Measurements from ENCODE around the gene TMEM18. TPM values are rescaled to one million over a fixed set of nuclear protein-coding genes. Genes with fewer than 3 reads are reported as not detected.

Gene TMEM18
- total and polyA plus RNA-seq, 2 of the 13 experiments (the other 11 are each of a cell fraction or from before 2014, with no cell fraction given): 45.9 to 49.4 TPM

- no peak for DNase-seq (ENCODE audit: low spot score)
- POLR2A ChIA-PET: no interaction called here
- Histone ChIP-seq H3K27me3 (ENCODE audit: control insufficient read depth in 1 of 2, insufficient read depth in 2 of 2, low read length in 2 of 2) (peaks cover 11 to 81% of the 10 kb centered on the region in 2 experiments; a peak in 3 of 5 replicates), H3K9ac (ENCODE audit: insufficient read depth, low read depth, low read length) (no peak overlapping the region), H3K4me1 (ENCODE audit: insufficient read depth, low read length) (no peaks in the 10 kb centered on the region), H3K4me3 (replicated peaks in 1 of 3; ENCODE audit: insufficient read depth in 1 of 3, low read depth in 2 of 3, low read length in 3 of 3) (no peak overlapping the region), H2AFZ (ENCODE audit: low read length) (no peak overlapping the region), H4K20me1 (ENCODE audit: insufficient read depth, low read length) (no peaks in the 10 kb centered on the region), H3K79me2 (ENCODE audit: insufficient read depth, low read length) (no peaks in the 10 kb centered on the region), H3K36me3 (replicated peaks in 1 of 2; ENCODE audit: control insufficient read depth in 1 of 2, insufficient read depth in 2 of 2, low read length in 2 of 2) (no peaks in the 10 kb centered on the region), H3K9me3 (ENCODE audit: low read length) (no peaks in the 10 kb centered on the region), H3K27ac (ENCODE audit: extremely low read length, insufficient read depth, low read length) (no peak overlapping the region), H3K4me2 (ENCODE audit: low read depth, low read length) (no peak overlapping the region)
- BruUV-seq (replicated peaks): no TSS peak
- ATAC-seq: no peak; the same call in 2 of the 3 replicates
- WGBS (ENCODE audit: low lambda C conversion rate): 16% methylated on average over 9 of the region's 16 CpGs
- intact Hi-C loops (cut with micrococcal nuclease; ENCODE audit: unreplicated experiment): no loop called here
- CTCF ChIA-PET (ENCODE audit: low intra/inter-chr PET ratio, low total read pairs): no interaction called here
- in situ Hi-C loops (cut with HindIII; ENCODE audit: extremely low pct_ligation_motif_present, low pct_unique_long_range_greater_than_20kb): no loop called here
- FAIRE-seq: no peak
- TF ChIP-seq GABPB1 (CRISPR knock-in tag; IDR thresholded peaks at IDR 0.05) (no peak), TSC22D2 (CRISPR knock-in tag; IDR thresholded peaks at IDR 0.05; ENCODE audit: borderline replicate concordance) (no peak), NR2F2 (IDR thresholded peaks at IDR 0.05; ENCODE audit: borderline replicate concordance, low read depth) (no peak), ZIK1 (CRISPR knock-in tag; IDR thresholded peaks at IDR 0.05; ENCODE audit: borderline replicate concordance, low read depth) (no peak), REL (CRISPR knock-in tag; conservative IDR thresholded peaks at IDR 0.05) (no peak), ZNF639 (CRISPR knock-in tag; conservative IDR thresholded peaks at IDR 0.05) (no peak), ZNF788 (CRISPR knock-in tag; IDR thresholded peaks at IDR 0.05; ENCODE audit: borderline replicate concordance) (no peak), TOPORS (CRISPR knock-in tag; IDR thresholded peaks at IDR 0.05) (no peak), ZNF605 (CRISPR knock-in tag; IDR thresholded peaks at IDR 0.05) (no peak), SP4 (CRISPR knock-in tag; IDR thresholded peaks at IDR 0.05) (no peak)
- TF ChIP-seq, protein P1, sequence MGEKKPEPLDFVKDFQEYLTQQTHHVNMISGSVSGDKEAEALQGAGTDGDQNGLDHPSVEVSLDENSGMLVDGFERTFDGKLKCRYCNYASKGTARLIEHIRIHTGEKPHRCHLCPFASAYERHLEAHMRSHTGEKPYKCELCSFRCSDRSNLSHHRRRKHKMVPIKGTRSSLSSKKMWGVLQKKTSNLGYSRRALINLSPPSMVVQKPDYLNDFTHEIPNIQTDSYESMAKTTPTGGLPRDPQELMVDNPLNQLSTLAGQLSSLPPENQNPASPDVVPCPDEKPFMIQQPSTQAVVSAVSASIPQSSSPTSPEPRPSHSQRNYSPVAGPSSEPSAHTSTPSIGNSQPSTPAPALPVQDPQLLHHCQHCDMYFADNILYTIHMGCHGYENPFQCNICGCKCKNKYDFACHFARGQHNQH (CRISPR knock-in tag; IDR thresholded peaks at IDR 0.05): no peak
Observed at GRCh38 chr2:647691-648231, 29.4 kb downstream of the TMEM18 start.

All from HepG2 (cell line).